B cell (primary cell): ENCODE results near the gene LIMS2. TPM values are rescaled to one million over a fixed set of nuclear protein-coding genes. Genes with fewer than 3 reads are reported as not detected.
A peak's percentile ranks its signal among the peaks of the same experiment; 100 is the strongest.

ENCODE experiments used
- ATAC-seq: fragments of 200-7000 bp; cut with Tn5 transposase; one replicate; pipeline ENCODE4 v1.10.0; 2021; ENCODE audit warnings: low read depth, mild to moderate bottlenecking, moderate number of reproducible peaks, moderate library complexity
- CTCF ChIA-PET: fragments of 350-600 bp; sonication (Branson Sonifier 250); formaldehyde crosslinking; loops from one replicate; lab custom pipeline; 2021; ENCODE audit warnings: antibody characterized with exemption, inconsistent platforms; lab: Charles Lee
- POLR2A ChIA-PET: fragments of 350-600 bp; sonication (Branson Sonifier 250); formaldehyde crosslinking; loops from one replicate; lab custom pipeline; 2021; ENCODE audit warnings: antibody characterized with exemption; lab: Charles Lee
- DNase-seq: peaks from one replicate; pipeline ENCODE4 v3.0.0; 2013
- H2AFZ ChIP-seq: 2 replicates; pipeline ENCODE4 v1.6.1; 2012; ENCODE audit warnings: mild to moderate bottlenecking, low read depth, low read length; ENCODE audit not compliant: insufficient read depth, poor library complexity, severe bottlenecking
- H3K27ac ChIP-seq, 2 donors: 1 replicate in 1 of 2; 2 replicates in 1 of 2; pipeline ENCODE4 v1.5.1; 2012 to 2013; ENCODE audit warnings: low read length in 2 of 2, mild to moderate bottlenecking in 2 of 2, moderate library complexity in 1 of 2
- H3K27me3 ChIP-seq, 4 experiments: fragments of 200-600 bp in 1 of 4; sonication (generic) in 1 of 4; replicated peaks in 1 of 4; 1 replicate in 2 of 4; 2 replicates in 2 of 4; pipeline versions ENCODE4 v1.6.1 to v1.7.0; 2013 to 2016; ENCODE audit warnings: low read length in 3 of 4, mild to moderate bottlenecking in 2 of 4, mixed read lengths in 1 of 4, moderate library complexity in 1 of 4; ENCODE audit not compliant: insufficient read depth in 4 of 4, control insufficient read depth in 3 of 4; ENCODE audit errors: control extremely low read depth in 1 of 4
- H3K36me3 ChIP-seq, 2 experiments: replicated peaks in 1 of 2; 1 replicate in 1 of 2; 2 replicates in 1 of 2; pipeline versions ENCODE4 v1.6.1 to v1.7.1; 2013; ENCODE audit warnings: low read length in 1 of 2; ENCODE audit not compliant: insufficient read depth in 2 of 2, control insufficient read depth in 1 of 2; ENCODE audit errors: control extremely low read depth in 1 of 2, extremely low read depth in 1 of 2
- H3K4me1 ChIP-seq, 2 donors: fragments of 200-600 bp in 1 of 2; sonication (generic) in 1 of 2; 1 replicate in 1 of 2; 2 replicates in 1 of 2; pipeline versions ENCODE4 v1.5.1 to v1.6.1; 2013 to 2017; ENCODE audit warnings: low read length in 2 of 2; ENCODE audit not compliant: control insufficient read depth in 2 of 2, insufficient read depth in 2 of 2
- H3K4me2 ChIP-seq: replicated peaks from 2 replicates; pipeline ENCODE3; 2012; ENCODE audit warnings: mild to moderate bottlenecking, low read depth, low read length; ENCODE audit not compliant: poor library complexity, severe bottlenecking
- H3K4me3 ChIP-seq, 5 experiments: fragments of 200-600 bp in 1 of 5; sonication (generic) in 1 of 5; 1 replicate in 3 of 5; 2 replicates in 2 of 5; pipeline versions ENCODE4 v1.5.1 to v1.7.0; 2011 to 2016; ENCODE audit warnings: low read length in 4 of 5, mild to moderate bottlenecking in 4 of 5, low read depth in 2 of 5, control low read depth in 1 of 5, moderate library complexity in 1 of 5; ENCODE audit not compliant: insufficient read depth in 1 of 5; ENCODE audit errors: control extremely low read depth in 1 of 5, extremely low read depth in 1 of 5
- H3K79me2 ChIP-seq: fragments of 200-600 bp; sonication (generic); one replicate; pipeline ENCODE4 v1.6.0; 2016; ENCODE audit warnings: low read length; ENCODE audit not compliant: control insufficient read depth, insufficient read depth
- H3K9ac ChIP-seq: fragments of 200-600 bp; sonication (generic); 2 replicates; pipeline ENCODE4 v1.6.1; 2017; ENCODE audit warnings: mild to moderate bottlenecking, low read length, moderate library complexity
- H3K9me3 ChIP-seq, 3 donors: one replicate each; pipeline versions ENCODE4 v1.6.1 to v1.7.1; 2013; ENCODE audit warnings: low read length in 2 of 3; ENCODE audit not compliant: control insufficient read depth in 2 of 3, insufficient read depth in 1 of 3; ENCODE audit errors: control extremely low read depth in 1 of 3
- H4K20me1 ChIP-seq: 2 replicates; pipeline ENCODE4 v1.6.0; 2012; ENCODE audit warnings: mild to moderate bottlenecking, low read length; ENCODE audit not compliant: insufficient read depth, control insufficient read depth, poor library complexity, severe bottlenecking
- H3K27ac Mint-ChIP-seq: one replicate; pipeline ENCODE4 v1.8.0; 2021; ENCODE audit warnings: mixed read lengths
- H3K27me3 Mint-ChIP-seq: one replicate; pipeline ENCODE4 v1.8.0; 2021; ENCODE audit warnings: mixed read lengths
- H3K4me1 Mint-ChIP-seq: one replicate; pipeline ENCODE4 v1.8.0; 2021; ENCODE audit warnings: mixed read lengths
- H3K4me3 Mint-ChIP-seq: one replicate; pipeline ENCODE4 v1.8.0; 2021; ENCODE audit warnings: mixed read lengths
- H3K9me3 Mint-ChIP-seq: one replicate; pipeline ENCODE4 v1.8.0; 2022; ENCODE audit warnings: mixed read lengths; ENCODE audit not compliant: insufficient read depth
- EZH2 ChIP-seq: IDR thresholded peaks from 2 replicates; pipeline ENCODE4 v1.6.1; 2012; ENCODE audit warnings: borderline replicate concordance, low read depth, mild to moderate bottlenecking, moderate library complexity, low read length; ENCODE audit not compliant: insufficient read depth, poor library complexity, severe bottlenecking
- WGBS: methylation state at CpG from one replicate; pipeline ENCODE4 v1.1.5; 2013; ENCODE audit warnings: missing lambda C conversion rate; ENCODE audit not compliant: insufficient coverage; 5-methylcytosine and 5-hydroxymethylcytosine counted together
- intact Hi-C: fragments of 100-400 bp; cut with micrococcal nuclease; formaldehyde crosslinking; loops from one replicate; pipeline ENCODE4 v1.10.0; 2022
- polyA plus RNA-seq: library from polyadenylated mRNA; depleted of rRNA; stranded (reverse); fragments of >200 nt; gene quantifications from 2 replicates; pipeline ENCODE4 v1.2.3, GENCODE V29; 2012
- total RNA-seq, 2 donors: library from RNA; stranded (reverse); fragments of 120-200 nt in 1 of 2; gene quantifications; 1 replicate in 1 of 2; 2 replicates in 1 of 2; pipeline versions ENCODE4 v1.2.3 to v1.2.4, GENCODE V29; 2013 to 2022
- TF ChIP-seq, protein P1 (sequence below): fragments of 200-600 bp; IDR thresholded peaks from one replicate; pipeline ENCODE4 v1.8.0; 2022; ENCODE audit warnings: antibody characterized with exemption, mild to moderate bottlenecking

The LIMS2 gene
- total and polyA plus RNA-seq, 2 donors (not counting 1 experiment from before 2014, with no cell fraction given) = 6.7 to 32.2 TPM

DNA sequence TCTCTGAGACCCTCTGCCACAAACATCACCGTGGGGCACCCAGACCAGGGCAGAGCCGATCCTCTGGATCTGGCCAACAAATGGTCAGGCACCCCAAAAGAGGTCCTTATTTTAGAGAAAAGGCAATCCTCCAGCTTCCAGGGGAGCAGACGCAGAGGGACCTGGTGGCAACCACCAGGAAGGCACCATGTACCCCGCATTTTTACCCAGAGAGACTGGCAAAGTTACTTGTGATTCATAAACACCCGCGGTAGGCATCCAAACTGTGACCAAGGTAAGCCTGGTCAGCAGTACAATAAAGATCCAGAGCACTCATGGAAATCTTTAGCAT is 10.5 kb downstream of the LIMS2 start:
- ChIA-PET POLR2A (no interaction called here), CTCF (interaction anchor here (3.3 kb wide), 1 partner anchor 15 kb away, joined by 10 read pairs; no protein-coding TSS in a partner anchor)
- Histone ChIP-seq H3K27ac (no peak overlapping the region), H3K4me3 (no peak overlapping the region), H3K9me3 (peaks cover 0 to 10% (median 1%) of the 10 kb centered on the region in 3 donors), H3K4me1 (peaks cover 0 to 5% of the 10 kb centered on the region in 2 donors), H3K4me2 (no peak overlapping the region), H3K36me3 (no peaks in the 10 kb centered on the region), H3K27me3 (peaks cover 0 to 39% (median 23%) of the 10 kb centered on the region in 4 experiments), H3K79me2 (no peaks in the 10 kb centered on the region), H3K9ac (no peak overlapping the region), H2AFZ (no peak overlapping the region), H4K20me1 (no peaks in the 10 kb centered on the region)
- WGBS = 97% methylated on average over 6 of the region's 6 CpGs
- intact Hi-C loops = no loop called here
- H3K9me3 Mint-ChIP-seq = no peaks in the 10 kb centered on the region
- H3K27me3 Mint-ChIP-seq = peaks cover 50% of the 10 kb centered on the region
- no peak for DNase-seq
- TF ChIP-seq, protein P1, sequence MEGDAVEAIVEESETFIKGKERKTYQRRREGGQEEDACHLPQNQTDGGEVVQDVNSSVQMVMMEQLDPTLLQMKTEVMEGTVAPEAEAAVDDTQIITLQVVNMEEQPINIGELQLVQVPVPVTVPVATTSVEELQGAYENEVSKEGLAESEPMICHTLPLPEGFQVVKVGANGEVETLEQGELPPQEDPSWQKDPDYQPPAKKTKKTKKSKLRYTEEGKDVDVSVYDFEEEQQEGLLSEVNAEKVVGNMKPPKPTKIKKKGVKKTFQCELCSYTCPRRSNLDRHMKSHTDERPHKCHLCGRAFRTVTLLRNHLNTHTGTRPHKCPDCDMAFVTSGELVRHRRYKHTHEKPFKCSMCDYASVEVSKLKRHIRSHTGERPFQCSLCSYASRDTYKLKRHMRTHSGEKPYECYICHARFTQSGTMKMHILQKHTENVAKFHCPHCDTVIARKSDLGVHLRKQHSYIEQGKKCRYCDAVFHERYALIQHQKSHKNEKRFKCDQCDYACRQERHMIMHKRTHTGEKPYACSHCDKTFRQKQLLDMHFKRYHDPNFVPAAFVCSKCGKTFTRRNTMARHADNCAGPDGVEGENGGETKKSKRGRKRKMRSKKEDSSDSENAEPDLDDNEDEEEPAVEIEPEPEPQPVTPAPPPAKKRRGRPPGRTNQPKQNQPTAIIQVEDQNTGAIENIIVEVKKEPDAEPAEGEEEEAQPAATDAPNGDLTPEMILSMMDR = no peak
- TF ChIP-seq EZH2 = no peak
- H3K4me1 Mint-ChIP-seq = peaks cover 7% of the 10 kb centered on the region
- no peak overlapping the region for H3K4me3 Mint-ChIP-seq
- no peak for ATAC-seq
- H3K27ac Mint-ChIP-seq = no peak overlapping the region

GRCh38 chr2:127664065-127664894 is 11.1 kb downstream of the LIMS2 start:
- Histone ChIP-seq H3K4me2 (peak overlapping the region; percentile 49), H3K27ac (no peak overlapping the region), H3K4me1 (peaks cover 0 to 10% of the 10 kb centered on the region in 2 donors), H3K36me3 (no peaks in the 10 kb centered on the region), H3K79me2 (no peaks in the 10 kb centered on the region), H3K9ac (no peak overlapping the region), H3K27me3 (peaks cover 0 to 39% (median 23%) of the 10 kb centered on the region in 4 experiments), H4K20me1 (no peaks in the 10 kb centered on the region), H3K9me3 (peaks cover 0 to 15% (median 1%) of the 10 kb centered on the region in 3 donors), H3K4me3 (no peak overlapping the region), H2AFZ (no peak overlapping the region)
- TF ChIP-seq, protein P1 = no peak
- no peak for TF ChIP-seq EZH2
- 22% methylated on average over 69 of the region's 69 CpGs for WGBS
- Mint-ChIP-seq H3K9me3 (no peaks in the 10 kb centered on the region), H3K4me3 (no peak overlapping the region), H3K27ac (no peak overlapping the region), H3K4me1 (peaks cover 8% of the 10 kb centered on the region), H3K27me3 (peaks cover 47% of the 10 kb centered on the region)
- CTCF ChIA-PET = interaction anchor here (1.2 to 3.3 kb wide), 2 partner anchors 12 to 14 kb away, joined by 3 to 10 read pairs; no protein-coding TSS in a partner anchor
- intact Hi-C loops = no loop called here
- DNase-seq (no peak), ATAC-seq (no peak)
- POLR2A ChIA-PET = interaction anchor here (0.5 to 0.7 kb wide), 2 partner anchors 47 to 89 kb away, joined by 3 to 4 read pairs; no protein-coding TSS in a partner anchor
